Measurements from ENCODE around the gene GRID2IP.

Gene GRID2IP

GRCh38 chr7:6520163-6520981 lies 30.9 kb downstream of the GRID2IP start:
- no peak for DNase-seq (ENCODE audit: low read depth in 2 of 2)

DNA sequence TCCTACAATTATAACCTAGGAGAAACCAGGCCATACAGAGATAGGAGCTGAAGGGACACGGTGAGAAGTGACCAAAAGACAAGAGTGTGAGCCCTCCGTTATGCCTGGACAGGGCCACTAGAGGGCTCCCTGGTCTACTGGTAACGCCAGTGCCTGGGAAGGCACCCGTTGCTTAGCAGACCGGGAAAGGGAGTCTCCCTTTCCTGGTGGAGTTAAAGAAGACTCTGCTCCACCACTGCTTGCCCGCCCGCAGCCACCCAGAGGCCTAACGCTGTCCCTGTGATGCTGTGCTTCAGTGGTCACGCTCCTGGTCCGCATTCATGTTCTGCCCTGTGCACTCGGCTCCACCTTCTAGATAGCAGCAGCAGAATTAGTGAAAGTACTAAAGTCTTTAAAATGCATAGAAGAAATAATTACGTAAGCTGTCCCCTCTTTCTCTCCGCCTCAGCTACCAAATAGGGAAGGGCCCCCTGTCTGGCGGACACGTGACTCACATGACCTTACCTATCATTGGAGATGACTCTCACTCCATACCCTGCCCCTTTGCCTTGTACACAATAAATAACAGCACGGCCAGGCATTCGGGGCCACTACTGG lies 34.8 kb downstream of the GRID2IP start:
- DNase-seq (ENCODE audit: low read depth in 2 of 2): peak; percentile 47 to 50

GRCh38 chr7:6513541-6513940 lies 37.7 kb downstream of the GRID2IP start:
- no peak for DNase-seq (ENCODE audit: low read depth in 2 of 2)

GRCh38 chr7:6512892-6513291 lies 38.4 kb downstream of the GRID2IP start:
- no peak for DNase-seq (ENCODE audit: low read depth in 2 of 2)

DNA sequence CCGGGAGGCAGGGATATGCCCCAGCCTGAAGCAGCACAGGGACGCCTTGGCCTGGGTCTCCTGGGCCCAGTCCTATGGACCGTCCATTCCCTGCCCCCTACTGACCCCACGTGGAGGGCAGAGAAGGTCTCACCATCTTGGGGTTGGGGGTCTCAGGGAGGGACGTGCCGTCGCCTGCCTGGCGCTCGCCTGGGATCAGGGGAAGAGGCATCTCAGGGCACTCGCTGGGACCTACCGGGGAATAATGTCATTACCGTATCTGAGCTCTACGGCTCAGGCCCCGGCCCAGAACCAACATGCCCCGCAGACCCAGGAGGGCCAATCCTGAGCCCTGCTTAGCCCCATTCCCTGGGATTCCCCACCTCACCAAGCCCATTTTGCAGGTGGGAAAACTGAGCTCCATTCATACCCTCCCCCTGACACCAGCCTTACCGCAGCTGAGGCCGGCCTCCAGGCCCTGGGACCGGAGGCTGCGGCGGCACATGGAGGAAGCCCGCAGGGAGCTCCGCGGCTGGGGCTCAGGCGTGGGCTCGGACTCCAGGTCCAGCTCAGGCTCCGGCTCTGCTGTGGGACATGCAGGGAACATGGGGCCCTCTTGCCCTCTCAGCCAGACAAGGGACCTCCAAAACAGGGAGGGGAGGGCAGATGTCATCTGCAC lies 40.7 kb downstream of the GRID2IP start:
- DNase-seq (ENCODE audit: low read depth in 2 of 2): no peak

DNA sequence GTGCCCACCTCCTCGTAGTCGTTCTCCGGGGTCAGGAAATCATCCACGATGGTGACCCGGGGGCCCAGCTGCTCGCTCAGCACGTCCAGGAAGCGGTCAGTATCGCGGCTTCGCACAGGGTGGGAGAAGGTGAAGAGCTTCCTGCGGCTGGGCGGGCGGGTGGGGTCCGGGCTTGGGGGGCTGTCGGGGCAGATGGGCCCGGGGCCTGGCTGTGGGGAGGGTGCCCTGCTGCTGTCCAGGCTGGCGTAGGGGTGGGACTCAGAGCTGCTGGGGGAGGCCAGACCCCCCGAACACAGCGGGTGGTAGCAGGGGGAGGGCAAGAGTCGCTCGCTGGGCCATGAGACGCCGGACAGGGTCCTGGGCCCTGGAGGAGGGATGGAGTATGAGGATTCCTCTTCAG lies 42.3 kb downstream of the GRID2IP start:
- no peak for DNase-seq (ENCODE audit: low read depth in 2 of 2)

DNA sequence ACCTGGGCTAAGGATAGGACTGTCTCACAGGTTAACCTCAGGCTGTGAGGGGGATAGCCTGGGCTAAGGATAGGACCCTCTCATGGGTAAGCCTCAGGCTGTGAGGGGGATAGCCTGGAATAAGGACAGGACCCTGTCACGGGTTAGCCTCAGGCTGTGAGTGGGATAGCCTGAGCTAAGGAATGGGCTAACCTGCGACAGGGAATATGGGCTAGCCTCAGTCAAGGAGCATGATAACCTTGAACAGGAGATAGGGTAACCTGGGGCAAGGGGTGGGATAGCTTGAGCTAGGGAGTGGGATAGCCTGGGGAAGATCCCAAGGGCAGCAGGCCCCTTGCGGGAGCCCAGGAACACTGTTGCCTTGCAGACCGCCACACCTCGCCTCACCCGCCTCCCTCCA lies 42.7 kb downstream of the GRID2IP start:
- no peak for DNase-seq (ENCODE audit: low read depth in 2 of 2)

DNA sequence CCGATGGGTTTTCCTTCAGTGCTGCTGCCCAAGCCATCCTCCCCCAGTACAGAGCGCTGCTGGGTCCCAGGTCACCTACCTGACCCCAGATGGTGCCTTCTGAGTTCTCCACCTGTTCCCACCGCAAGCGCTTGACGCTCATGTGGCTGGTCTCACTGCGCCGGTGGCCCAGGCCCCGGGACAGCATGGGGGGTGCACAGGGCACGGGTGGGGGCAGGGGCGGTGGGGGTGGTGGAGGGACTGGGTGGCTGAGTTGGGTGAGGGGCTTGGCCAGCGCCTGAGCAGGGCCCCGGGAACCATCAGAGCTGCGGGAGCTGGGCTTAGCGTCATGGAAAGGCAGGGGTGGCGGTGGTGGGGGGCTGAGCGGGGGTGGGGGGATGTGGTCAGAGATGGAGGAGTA lies 43.4 kb downstream of the GRID2IP start:
- no peak for DNase-seq (ENCODE audit: low read depth in 2 of 2)

DNA sequence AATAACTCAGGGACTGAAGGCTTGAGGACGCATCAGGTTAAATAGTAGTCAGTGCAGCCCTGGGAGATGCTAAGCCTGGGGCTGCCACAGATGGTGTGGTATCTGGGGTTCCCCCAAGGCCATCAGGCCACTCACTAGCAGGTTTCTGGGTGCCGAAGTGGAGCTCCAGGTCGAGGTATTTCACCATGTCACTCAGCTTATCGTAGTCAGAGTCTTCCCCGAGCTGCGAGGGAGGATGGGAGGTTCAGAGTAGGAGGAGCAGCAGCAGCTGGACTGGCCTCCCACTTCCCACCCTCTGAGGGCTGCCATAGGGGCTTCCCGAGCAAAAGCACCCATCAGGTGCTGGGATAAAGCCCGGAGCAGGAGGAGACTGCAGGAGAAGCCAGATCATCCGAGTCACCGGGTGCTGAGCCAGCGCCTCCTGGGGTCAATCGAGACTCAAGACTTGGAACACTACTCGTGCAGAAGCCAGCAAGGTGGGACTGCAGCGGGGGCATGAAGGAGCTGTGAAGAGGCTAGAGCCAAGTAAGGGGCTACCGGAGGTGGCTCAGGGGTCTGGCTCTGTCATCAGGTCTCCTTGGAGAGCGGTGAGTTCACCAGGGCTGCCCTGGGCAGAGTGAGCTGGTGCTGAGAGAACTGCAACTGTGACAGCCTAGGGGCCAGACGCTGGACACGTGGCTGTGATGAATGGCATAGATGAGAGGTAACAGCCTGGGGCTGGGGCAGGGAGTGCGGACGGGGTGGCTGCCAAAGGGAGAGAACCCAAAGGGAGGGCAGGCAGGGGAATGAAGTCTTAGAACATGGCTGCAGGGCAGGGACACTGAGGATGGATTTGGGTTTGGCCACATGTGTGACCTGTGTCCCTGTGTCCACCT lies 45.3 kb downstream of the GRID2IP start:
- no peak for DNase-seq (ENCODE audit: low read depth in 2 of 2)

DNA sequence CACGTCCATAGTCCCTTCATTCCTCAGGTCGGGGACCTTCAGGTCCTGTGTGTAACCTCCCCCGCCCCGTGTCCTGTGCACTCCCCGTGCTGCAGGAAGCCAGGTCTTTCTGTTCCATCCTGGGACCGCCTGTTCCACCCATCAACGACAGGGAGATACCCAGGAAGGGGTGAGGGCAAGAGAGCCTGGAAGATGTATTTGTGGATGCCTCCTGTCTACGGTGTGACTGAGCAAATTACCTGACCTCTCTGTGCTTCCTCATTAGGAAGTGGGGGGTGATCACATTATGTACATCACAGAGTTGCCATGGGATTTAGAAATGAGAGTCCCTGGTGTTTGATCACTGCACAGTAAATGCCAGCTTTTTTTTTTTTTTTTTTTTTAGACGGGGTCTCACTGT lies 46.3 kb downstream of the GRID2IP start:
- DNase-seq (ENCODE audit: low read depth in 2 of 2): no peak

DNA sequence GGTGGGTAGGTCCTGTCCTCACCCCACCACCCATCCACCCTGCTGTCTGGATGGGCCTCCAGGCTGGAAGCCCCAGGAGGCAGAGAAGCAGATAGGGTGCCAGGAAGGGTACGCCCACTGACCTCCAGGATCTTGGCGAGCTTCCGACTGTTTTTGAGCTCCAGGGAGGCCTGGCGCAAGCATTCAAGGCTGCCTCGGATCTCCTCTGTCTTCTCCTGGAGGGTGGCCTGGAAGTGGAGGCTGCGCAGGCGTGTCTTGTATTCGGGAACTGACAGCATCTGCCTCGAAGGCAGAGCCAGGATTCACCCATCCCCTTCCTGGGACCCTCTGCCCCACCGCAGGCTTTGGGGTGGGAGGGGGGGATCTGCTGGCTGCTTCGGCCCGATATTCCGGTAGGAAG lies 48.4 kb downstream of the GRID2IP start:
- no peak for DNase-seq (ENCODE audit: low read depth in 2 of 2)

DNA sequence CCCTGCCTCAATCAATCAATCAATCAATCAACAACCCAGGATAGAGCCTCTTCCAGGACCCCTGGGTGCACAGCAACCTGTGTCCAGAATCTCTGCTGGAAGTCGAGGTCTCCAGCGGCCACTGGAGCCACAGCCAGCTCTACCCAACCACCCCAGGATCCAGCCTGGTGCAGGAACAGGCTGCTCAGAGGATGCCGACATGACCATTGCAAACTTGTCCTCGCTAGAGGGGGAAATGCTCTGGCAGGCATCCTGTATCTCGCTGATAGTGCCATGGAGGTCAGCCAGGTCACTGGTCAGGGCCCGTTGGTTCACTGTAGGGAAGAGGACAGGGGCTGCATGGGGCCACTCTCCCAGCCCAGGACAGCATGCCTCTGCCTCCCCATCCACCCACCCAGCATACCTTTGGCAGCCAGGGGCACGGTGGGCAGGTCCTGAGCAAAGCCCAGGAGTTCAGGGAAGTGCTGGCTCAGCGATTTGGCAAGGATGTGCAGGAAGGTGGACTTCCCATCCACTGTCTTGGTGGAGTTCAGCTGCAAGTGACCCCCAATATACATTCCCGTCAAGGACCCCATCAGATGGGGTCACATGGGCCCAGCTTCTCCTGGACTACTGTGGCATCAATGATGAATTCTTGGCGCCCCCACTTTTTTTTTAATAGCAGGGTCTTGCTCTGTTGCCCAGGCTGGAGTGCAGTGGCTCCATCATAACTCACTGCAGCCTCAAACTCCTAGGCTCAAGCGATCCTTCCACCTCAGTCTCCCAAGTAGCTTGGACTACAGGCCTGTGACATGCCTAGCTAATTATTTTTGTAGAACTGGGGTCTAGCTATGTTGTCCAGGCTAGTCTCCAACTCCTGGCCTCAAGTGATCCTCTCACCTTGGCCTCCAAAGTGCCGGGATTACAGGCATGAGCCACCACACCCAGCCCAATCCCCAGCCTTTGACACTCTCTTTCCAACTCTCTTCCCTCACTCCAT lies 49.4 kb downstream of the GRID2IP start:
- DNase-seq (ENCODE audit: low read depth in 2 of 2): no peak

- no peak for DNase-seq (ENCODE audit: low read depth in 2 of 2)
Observed at GRCh38 chr7:6500691-6501090, 50.6 kb downstream of the GRID2IP start.

DNA sequence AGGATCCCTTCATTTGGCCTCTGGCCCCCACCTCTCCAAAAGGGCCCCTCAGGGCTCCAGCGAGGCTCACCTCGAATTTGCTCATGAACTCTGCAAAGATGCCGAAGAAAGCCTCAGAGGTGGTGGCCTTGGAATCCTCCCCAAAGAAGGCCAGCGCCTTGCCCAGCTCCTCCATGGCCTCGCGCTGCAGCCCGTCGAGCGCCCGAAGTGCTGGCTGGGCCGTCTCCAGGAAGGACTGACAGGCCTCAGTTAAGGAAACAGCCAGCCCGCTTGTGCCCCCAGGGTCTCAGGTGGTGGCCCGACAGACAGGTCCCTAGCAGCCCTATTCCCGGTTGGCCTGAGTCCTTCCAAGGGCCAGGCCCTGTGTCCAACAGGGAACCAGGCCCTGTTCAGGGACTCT lies 53.3 kb downstream of the GRID2IP start:
- DNase-seq (ENCODE audit: low read depth in 2 of 2): no peak

DNA sequence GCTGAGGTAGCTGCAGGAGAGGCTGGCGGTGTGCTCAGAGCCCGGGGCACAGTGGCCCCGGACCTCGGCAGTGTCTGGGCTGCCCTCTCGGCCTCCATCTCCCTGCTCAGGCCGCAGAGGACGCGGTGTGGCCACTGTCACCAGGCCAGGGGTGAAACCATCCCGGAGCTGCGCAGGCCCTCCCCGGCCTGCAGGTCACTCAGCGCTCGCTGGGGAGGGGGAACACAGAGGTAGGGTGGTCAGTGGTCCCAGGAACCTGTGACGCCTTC lies 53.7 kb downstream of the GRID2IP start:
- DNase-seq (ENCODE audit: low read depth in 2 of 2): no peak

GRCh38 chr7:6496842-6497636 lies 54.2 kb downstream of the GRID2IP start:
- no peak for DNase-seq (ENCODE audit: low read depth in 2 of 2)

DNA sequence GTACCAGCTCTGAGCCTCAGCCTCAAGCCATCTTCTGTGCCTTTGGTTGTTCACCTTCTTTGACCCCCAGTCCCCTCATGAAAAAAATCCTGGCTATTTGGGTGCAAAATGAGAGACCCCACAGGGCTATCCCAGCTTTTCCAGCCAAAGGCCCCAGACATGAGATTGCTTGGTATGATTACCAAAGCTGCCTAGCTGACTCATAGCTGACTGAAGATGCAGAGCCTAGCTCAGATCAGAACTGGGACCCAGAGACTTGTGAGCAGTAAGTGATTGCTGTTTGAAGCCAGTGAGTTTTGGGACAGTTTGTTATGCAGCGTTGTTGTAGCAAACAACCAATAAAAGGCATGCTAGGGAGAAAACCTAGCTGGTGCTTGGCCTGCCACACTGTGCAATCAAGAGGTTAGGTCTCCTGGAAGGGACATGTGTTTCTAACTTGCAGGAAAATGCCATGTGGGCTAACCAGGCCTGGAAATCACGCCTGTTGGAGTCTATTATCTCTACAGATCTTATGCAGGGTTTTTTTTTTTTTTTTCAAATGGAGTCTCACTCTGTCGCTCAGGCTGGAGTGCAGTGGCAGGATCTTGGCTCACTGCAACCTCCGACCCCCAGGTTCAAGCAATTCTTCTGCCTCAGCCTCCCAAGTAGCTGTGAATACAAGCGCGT lies 55.5 kb downstream of the GRID2IP start:
- no peak for DNase-seq (ENCODE audit: low read depth in 2 of 2)

GRCh38 chr7:6494365-6494764 lies 56.9 kb downstream of the GRID2IP start:
- no peak for DNase-seq (ENCODE audit: low read depth in 2 of 2)

DNA sequence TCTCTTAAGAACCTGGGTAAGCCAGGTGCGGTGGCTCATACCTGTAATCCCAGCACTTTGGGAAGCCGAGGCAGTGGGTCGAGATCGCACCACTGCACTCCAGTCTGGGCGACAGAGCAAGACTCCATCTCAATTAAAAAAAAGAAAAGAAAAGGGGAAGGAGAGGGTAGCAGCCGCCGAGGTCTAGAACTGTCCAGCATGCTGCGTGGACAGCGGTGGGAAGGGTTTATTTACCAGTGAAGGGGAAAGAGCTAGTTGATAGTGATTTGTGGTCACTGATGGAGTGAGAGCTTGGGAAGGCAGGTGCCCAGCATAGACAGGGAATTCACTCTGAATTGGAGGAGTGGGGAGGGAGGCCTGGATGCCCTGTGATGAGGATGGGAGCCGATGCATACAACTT lies 60.1 kb downstream of the GRID2IP start:
- no peak for DNase-seq (ENCODE audit: low read depth in 2 of 2)

DNA sequence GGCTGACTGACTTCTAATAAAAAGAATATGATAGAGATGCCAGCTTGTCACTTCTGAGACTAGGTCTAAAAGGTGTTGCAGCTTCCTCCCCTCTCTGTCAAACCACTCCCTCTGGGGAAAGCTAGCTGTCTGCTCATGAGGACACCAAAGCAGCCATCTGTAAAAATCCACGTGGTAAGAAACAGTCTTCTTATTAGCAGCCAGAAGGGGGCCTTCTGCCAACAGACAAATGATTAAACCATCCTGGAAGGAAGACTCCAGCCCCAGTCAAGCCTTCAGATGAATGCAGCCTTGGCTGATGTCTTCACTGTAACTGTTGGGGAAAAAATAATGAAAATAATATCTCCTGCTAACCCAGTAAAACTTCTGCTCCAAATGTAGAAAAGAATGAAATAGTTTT lies 61.6 kb downstream of the GRID2IP start:
- no peak for DNase-seq (ENCODE audit: low read depth in 2 of 2)

All from fibroblast of skin of left quadriceps (primary cell).